ENCODE data around the gene HEG1.
"Not testable (repeated sequence)": the region's sequence is repeated elsewhere in the genome, so short reads cannot be mapped to it uniquely, and the experiment has no call there.

The HEG1 gene

GRCh38 chr3:125098611-125099291 lies 43.0 kb upstream of the HEG1 start:
- TF ChIP-seq CTCF (IDR thresholded peaks at IDR 0.05; ENCODE audit: low read depth, low read length) (no peak), POLR2A (IDR thresholded peaks at IDR 0.05; ENCODE audit: extremely low read depth, insufficient read length) (no peak), MYC (IDR thresholded peaks at IDR 0.05; ENCODE audit: low read depth, low read length) (no peak), MAX (IDR thresholded peaks at IDR 0.05; ENCODE audit: low read depth, low read length) (no peak)
- H3K4me3 ChIP-seq (ENCODE audit: low read depth, low read length): no peak overlapping the region
- no peak for DNase-seq (ENCODE audit: low read depth)

- no peak for TF ChIP-seq MYC (IDR thresholded peaks at IDR 0.05; ENCODE audit: low read depth, low read length)
- no peak for TF ChIP-seq CTCF (IDR thresholded peaks at IDR 0.05; ENCODE audit: low read depth, low read length)
- TF ChIP-seq MAX (IDR thresholded peaks at IDR 0.05; ENCODE audit: low read depth, low read length): no peak
- TF ChIP-seq POLR2A (IDR thresholded peaks at IDR 0.05; ENCODE audit: extremely low read depth, insufficient read length): no peak
- DNase-seq (ENCODE audit: low read depth): no peak
- no peak overlapping the region for H3K4me3 ChIP-seq (ENCODE audit: low read depth, low read length)
Measured at GRCh38 chr3:125090649-125091048, 34.9 kb upstream of the HEG1 start.

- H3K4me3 ChIP-seq (ENCODE audit: low read depth, low read length): no peak overlapping the region
- DNase-seq (ENCODE audit: low read depth): no peak
- no peak for TF ChIP-seq MYC (IDR thresholded peaks at IDR 0.05; ENCODE audit: low read depth, low read length)
- no peak for TF ChIP-seq MAX (IDR thresholded peaks at IDR 0.05; ENCODE audit: low read depth, low read length)
- TF ChIP-seq CTCF (IDR thresholded peaks at IDR 0.05; ENCODE audit: low read depth, low read length): no peak
- no peak for TF ChIP-seq POLR2A (IDR thresholded peaks at IDR 0.05; ENCODE audit: extremely low read depth, insufficient read length)
Measured at GRCh38 chr3:125087768-125088391, 32.1 kb upstream of the HEG1 start.

- DNase-seq (ENCODE audit: low read depth): no peak
- no peak overlapping the region for H3K4me3 ChIP-seq (ENCODE audit: low read depth, low read length)
- TF ChIP-seq MAX (IDR thresholded peaks at IDR 0.05; ENCODE audit: low read depth, low read length) (no peak), CTCF (IDR thresholded peaks at IDR 0.05; ENCODE audit: low read depth, low read length) (no peak), POLR2A (IDR thresholded peaks at IDR 0.05; ENCODE audit: extremely low read depth, insufficient read length) (no peak), MYC (IDR thresholded peaks at IDR 0.05; ENCODE audit: low read depth, low read length) (no peak)
Measured at GRCh38 chr3:125085166-125085565, 29.4 kb upstream of the HEG1 start.

GRCh38 chr3:125083776-125084175 lies 28.0 kb upstream of the HEG1 start:
- TF ChIP-seq MYC (IDR thresholded peaks at IDR 0.05; ENCODE audit: low read depth, low read length): no peak
- no peak for TF ChIP-seq POLR2A (IDR thresholded peaks at IDR 0.05; ENCODE audit: extremely low read depth, insufficient read length)
- no peak for TF ChIP-seq MAX (IDR thresholded peaks at IDR 0.05; ENCODE audit: low read depth, low read length)
- H3K4me3 ChIP-seq (ENCODE audit: low read depth, low read length): no peak overlapping the region
- no peak for DNase-seq (ENCODE audit: low read depth)

- not testable (repeated sequence) for H3K4me3 ChIP-seq (ENCODE audit: low read depth, low read length); DNase-seq (ENCODE audit: low read depth)
Measured at GRCh38 chr3:125082339-125082738, 26.5 kb upstream of the HEG1 start.

All from NB4 (cell line).